Mucosa of rectum (tissue), 2 donors: ENCODE measurements around the gene NR2F2.
A peak's percentile ranks its signal among the peaks of the same experiment; 100 is the strongest.

ENCODE experiments used
- H3K27ac ChIP-seq, 2 donors: one replicate each; pipeline ENCODE4 v1.7.0; 2013; ENCODE audit warnings: inconsistent platforms in 2 of 2, low read depth in 2 of 2, low read length in 2 of 2
- H3K27me3 ChIP-seq, 2 donors: one replicate each; pipeline ENCODE4 v1.7.0; 2013; ENCODE audit warnings: low read length in 2 of 2; ENCODE audit not compliant: control insufficient read depth in 2 of 2, insufficient read depth in 2 of 2
- H3K36me3 ChIP-seq, 2 donors: one replicate each; pipeline ENCODE4 v1.7.0; 2013; ENCODE audit warnings: low read length in 2 of 2; ENCODE audit not compliant: control insufficient read depth in 2 of 2, insufficient read depth in 2 of 2
- H3K4me1 ChIP-seq, 2 donors: one replicate each; pipeline ENCODE4 v1.7.0; 2013; ENCODE audit warnings: low read length in 2 of 2, mild to moderate bottlenecking in 1 of 2; ENCODE audit not compliant: control insufficient read depth in 2 of 2, insufficient read depth in 2 of 2
- H3K4me3 ChIP-seq, 2 donors: one replicate each; pipeline ENCODE4 v1.7.0; 2013; ENCODE audit warnings: low read length in 2 of 2
- H3K9ac ChIP-seq, 2 donors: one replicate each; pipeline ENCODE4 v1.7.0; 2013; ENCODE audit warnings: low read length in 2 of 2, low read depth in 1 of 2, mild to moderate bottlenecking in 1 of 2
- H3K9me3 ChIP-seq, 2 donors: one replicate each; pipeline ENCODE4 v1.7.0; 2013; ENCODE audit warnings: low read length in 2 of 2; ENCODE audit not compliant: control insufficient read depth in 2 of 2
- donor health status: healthy.
- donor health status: Normal muscosa, but diverticular disease.

The NR2F2 gene

DNA sequence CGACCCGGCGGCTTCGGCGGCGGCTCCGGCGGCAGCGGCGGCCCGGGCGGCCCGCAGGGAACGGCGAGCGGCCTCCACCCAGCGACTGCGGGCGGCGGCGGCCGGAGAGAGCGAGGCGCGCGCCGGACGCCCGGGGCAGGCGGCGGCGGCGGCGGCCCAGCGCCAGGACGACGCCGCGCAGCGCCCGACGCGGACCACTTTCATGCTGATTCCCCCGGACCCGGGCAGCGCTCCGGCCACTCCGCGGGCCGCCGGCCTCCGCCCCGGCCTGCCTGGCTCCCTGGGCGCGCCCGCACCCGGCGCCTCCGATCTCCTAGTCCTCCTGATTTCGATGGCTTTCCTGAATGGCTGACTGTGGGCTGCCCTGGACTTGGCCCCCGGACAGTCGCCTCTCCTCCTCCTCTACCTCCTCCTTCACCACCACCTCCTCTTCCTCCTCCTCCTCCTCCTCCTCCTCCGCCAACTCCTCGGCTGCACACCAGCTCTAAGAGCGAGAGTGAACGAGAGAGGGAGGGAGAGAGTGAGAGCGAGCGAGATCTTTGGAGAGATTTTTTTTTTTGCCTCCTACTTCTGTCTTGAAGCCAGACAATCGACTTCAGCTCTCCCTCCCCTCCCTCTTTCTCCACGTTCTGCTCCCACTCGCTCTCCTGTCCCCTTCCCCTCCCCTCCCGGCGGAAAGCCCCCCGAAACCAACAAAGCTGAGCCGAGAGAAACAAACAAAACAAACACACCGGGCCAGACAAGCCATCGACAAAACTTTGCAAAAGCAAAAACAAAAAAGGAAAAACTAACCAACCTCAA is 844 bp downstream of the NR2F2 start:
- Histone ChIP-seq H3K4me3 (peak overlapping the region; percentile 94 to 96), H3K27me3 (peaks cover 5 to 6% of the 10 kb centered on the region in 2 donors), H3K4me1 (peaks cover 19 to 25% of the 10 kb centered on the region in 2 donors), H3K36me3 (peaks cover 3 to 9% of the 10 kb centered on the region in 2 donors), H3K9me3 (peaks cover 0 to 2% of the 10 kb centered on the region in 2 donors), H3K27ac (peak overlapping the region; percentile 89 to 96), H3K9ac (peak overlapping the region; percentile 87 to 90)

GRCh38 chr15:96331945-96332636 is 1.6 kb downstream of the NR2F2 start:
- H3K27me3 ChIP-seq: no peaks in the 10 kb centered on the region
- H3K27ac ChIP-seq: peak overlapping the region; percentile 89
- peak overlapping the region; percentile 87 to 89 for H3K9ac ChIP-seq
- H3K36me3 ChIP-seq: peaks cover 3 to 9% of the 10 kb centered on the region in 2 donors
- no peaks in the 10 kb centered on the region for H3K9me3 ChIP-seq
- peak overlapping the region; percentile 94 to 96 for H3K4me3 ChIP-seq
- peaks cover 13 to 22% of the 10 kb centered on the region in 2 donors for H3K4me1 ChIP-seq

DNA sequence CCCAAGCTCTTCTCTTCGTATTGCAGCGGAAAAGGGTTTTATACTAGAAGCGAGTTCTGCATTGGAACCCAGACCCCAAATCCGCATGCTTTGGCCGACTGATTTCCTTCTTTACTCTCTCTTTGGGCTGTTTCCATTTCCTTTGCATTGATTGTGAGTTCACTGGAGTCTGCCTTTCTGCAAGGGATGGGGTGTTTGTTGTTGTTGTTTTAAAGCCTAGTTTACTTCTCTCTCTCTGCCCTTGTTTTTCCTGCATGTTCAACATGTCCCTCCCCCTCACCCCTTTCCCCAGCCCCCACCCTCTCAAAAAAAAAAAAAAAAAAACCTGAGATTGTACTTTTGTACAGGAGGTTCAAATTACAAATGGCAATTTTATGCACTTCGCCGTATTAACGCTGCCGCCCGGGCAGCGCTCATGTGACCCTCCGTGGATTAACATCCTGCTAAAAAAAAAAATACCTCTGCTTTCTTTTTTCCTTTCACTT is 2.2 kb downstream of the NR2F2 start:
- Histone ChIP-seq H3K27me3 (no peaks in the 10 kb centered on the region), H3K27ac (peak overlapping the region; percentile 89), H3K9ac (peak overlapping the region; percentile 85 to 89), H3K4me3 (peak overlapping the region; percentile 94 to 96), H3K9me3 (no peaks in the 10 kb centered on the region), H3K4me1 (peaks cover 13 to 22% of the 10 kb centered on the region in 2 donors), H3K36me3 (peaks cover 5 to 9% of the 10 kb centered on the region in 2 donors)

- H3K4me1 ChIP-seq: peaks cover 13 to 22% of the 10 kb centered on the region in 2 donors
- H3K27me3 ChIP-seq: no peaks in the 10 kb centered on the region
- peak overlapping the region; percentile 94 to 96 for H3K4me3 ChIP-seq
- H3K9ac ChIP-seq: peak overlapping the region; percentile 80 to 89
- peaks cover 5 to 9% of the 10 kb centered on the region in 2 donors for H3K36me3 ChIP-seq
- peak overlapping the region; percentile 89 for H3K27ac ChIP-seq
- no peaks in the 10 kb centered on the region for H3K9me3 ChIP-seq
Observed at GRCh38 chr15:96333131-96334016, 2.9 kb downstream of the NR2F2 start.

- Histone ChIP-seq H3K4me1 (peaks cover 13 to 22% of the 10 kb centered on the region in 2 donors), H3K36me3 (peaks cover 5 to 9% of the 10 kb centered on the region in 2 donors), H3K27me3 (no peaks in the 10 kb centered on the region), H3K9me3 (no peaks in the 10 kb centered on the region), H3K27ac (peak overlapping the region; percentile 89), H3K4me3 (peak overlapping the region; percentile 94 to 96), H3K9ac (peak overlapping the region; percentile 80 to 89)
Observed at GRCh38 chr15:96334017-96334704, 3.7 kb downstream of the NR2F2 start.

- peak overlapping the region; percentile 89 for H3K27ac ChIP-seq
- no peaks in the 10 kb centered on the region for H3K9me3 ChIP-seq
- peaks cover 5 to 9% of the 10 kb centered on the region in 2 donors for H3K36me3 ChIP-seq
- peaks cover 10 to 22% of the 10 kb centered on the region in 2 donors for H3K4me1 ChIP-seq
- peak overlapping the region; percentile 80 to 89 for H3K9ac ChIP-seq
- H3K27me3 ChIP-seq: no peaks in the 10 kb centered on the region
- H3K4me3 ChIP-seq: peak overlapping the region; percentile 94 to 96
Observed at GRCh38 chr15:96334705-96335410, 4.4 kb downstream of the NR2F2 start.

GRCh38 chr15:96335411-96336024 is 5.0 kb downstream of the NR2F2 start:
- H3K4me1 ChIP-seq: peaks cover 8 to 22% of the 10 kb centered on the region in 2 donors
- peak overlapping the region; percentile 94 to 96 for H3K4me3 ChIP-seq
- H3K9ac ChIP-seq: peak overlapping the region; percentile 18 to 89
- H3K27ac ChIP-seq: peak overlapping the region; percentile 78 to 89
- no peaks in the 10 kb centered on the region for H3K9me3 ChIP-seq
- H3K36me3 ChIP-seq: peaks cover 5 to 9% of the 10 kb centered on the region in 2 donors
- no peaks in the 10 kb centered on the region for H3K27me3 ChIP-seq

- H3K9me3 ChIP-seq: no peaks in the 10 kb centered on the region
- H3K27me3 ChIP-seq: no peaks in the 10 kb centered on the region
- H3K4me1 ChIP-seq: peaks cover 8 to 22% of the 10 kb centered on the region in 2 donors
- H3K9ac ChIP-seq: peak overlapping the region; percentile 18 to 89
- H3K36me3 ChIP-seq: peaks cover 5 to 9% of the 10 kb centered on the region in 2 donors
- H3K4me3 ChIP-seq: peak overlapping the region; percentile 94 to 96
- peak overlapping the region; percentile 78 to 89 for H3K27ac ChIP-seq
Observed at GRCh38 chr15:96336108-96336595, 5.7 kb downstream of the NR2F2 start.
